HG03135 (cell line): ENCODE results near the gene INTS12.
"Not testable (repeated sequence)": the region's sequence is repeated elsewhere in the genome, so short reads cannot be mapped to it uniquely, and the experiment has no call there.

Source experiments
- ATAC-seq: cut with Tn5 transposase; IDR thresholded peaks from one replicate; pipeline ENCODE4 v1.9.1; 2021; ENCODE audit warnings: mild to moderate bottlenecking, moderate library complexity; ENCODE audit not compliant: unreplicated experiment

Gene INTS12

GRCh38 chr4:105708181-105709080 is at the start of gene INTS12, which contains the start of gene GSTCD:
Gene INTS12 (minus strand): TSS chr4:105708689. CDS start chr4:105700005, 8,684 bp downstream.
Gene GSTCD (plus strand): TSS chr4:105708784. CDS start chr4:105717614, 8,830 bp downstream.
- ATAC-seq: peak; percentile 77

GRCh38 chr4:105755375-105755774 is 46.9 kb upstream of the INTS12 start:
- no peak for ATAC-seq

- no peak for ATAC-seq
Measured at GRCh38 chr4:105753361-105753760, 44.9 kb upstream of the INTS12 start.

DNA sequence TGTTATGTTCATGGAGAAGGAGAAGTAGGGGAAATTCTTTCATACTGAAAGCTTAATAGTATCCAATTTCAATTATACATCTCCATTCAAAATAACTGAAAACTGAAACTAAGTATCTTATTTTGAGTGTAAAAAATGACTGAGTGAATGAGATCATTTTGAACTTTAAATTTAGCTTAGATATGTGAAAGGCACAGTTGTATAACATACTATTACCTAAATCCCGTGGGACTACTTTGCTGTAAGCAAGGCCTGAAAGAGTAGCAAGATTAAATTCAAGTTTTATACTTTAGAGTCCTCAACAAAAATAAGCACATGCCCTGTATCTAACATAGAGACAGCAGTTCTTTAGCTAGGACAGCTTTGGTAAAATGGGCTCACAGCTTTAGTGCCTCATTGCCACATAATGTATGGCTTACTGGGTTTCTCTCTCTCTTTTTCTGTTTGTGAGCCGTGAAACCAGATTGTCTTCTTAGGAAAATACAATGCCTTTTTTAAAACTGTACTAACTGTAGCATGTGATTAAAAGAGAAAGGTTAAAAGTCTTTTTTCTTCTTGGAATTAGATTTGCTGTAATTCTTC is 43.3 kb upstream of the INTS12 start:
- ATAC-seq: no peak

- no peak for ATAC-seq
Measured at GRCh38 chr4:105748222-105748621, 39.7 kb upstream of the INTS12 start.

- ATAC-seq: no peak
Measured at GRCh38 chr4:105741548-105741947, 33.1 kb upstream of the INTS12 start.

DNA sequence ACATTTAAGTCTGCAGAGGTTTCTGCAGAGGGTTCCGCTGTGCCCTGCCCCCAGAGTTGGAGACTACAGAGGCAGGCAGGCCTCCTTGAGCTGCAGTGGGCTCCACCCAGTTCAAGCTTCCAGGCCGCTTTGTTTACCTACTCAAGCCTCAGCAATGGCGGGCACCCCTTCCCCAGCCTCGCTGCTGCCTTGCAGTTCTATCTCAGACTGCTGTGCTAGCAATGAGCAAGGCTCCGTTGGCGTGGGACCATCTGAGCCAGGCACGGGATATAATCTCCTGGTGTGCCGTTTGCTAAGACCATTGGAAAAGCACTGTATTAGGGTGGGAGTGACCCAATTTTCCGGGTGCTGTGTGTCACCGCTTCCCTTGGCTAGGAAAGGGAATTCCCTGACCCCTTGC is 26.7 kb upstream of the INTS12 start:
- not testable (repeated sequence) for ATAC-seq

DNA sequence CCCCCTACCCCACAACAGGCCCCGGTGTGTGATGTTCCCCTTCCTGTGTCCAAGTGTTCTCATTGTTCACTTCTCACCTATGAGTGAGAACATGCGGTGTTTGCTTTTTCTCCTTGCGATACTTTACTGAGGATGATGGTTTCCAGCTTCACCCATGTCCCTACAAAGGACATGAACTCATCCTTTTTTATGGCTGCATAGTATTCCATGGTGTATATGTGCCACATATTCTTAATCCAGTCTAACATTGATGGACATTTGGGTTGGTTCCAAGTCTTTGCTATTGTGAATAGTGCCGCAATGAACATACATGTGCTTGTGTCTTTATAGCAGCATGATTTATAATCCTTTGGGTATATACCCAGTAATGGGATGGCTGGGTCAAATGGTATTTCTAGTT is 21.4 kb upstream of the INTS12 start:
- ATAC-seq: not testable (repeated sequence)

- ATAC-seq: no peak
Measured at GRCh38 chr4:105725623-105726022, 17.1 kb upstream of the INTS12 start.

GRCh38 chr4:105719204-105719603 is 10.7 kb upstream of the INTS12 start:
- no peak for ATAC-seq

GRCh38 chr4:105715692-105716278 is 7.3 kb upstream of the INTS12 start:
- no peak for ATAC-seq

- no peak for ATAC-seq
Measured at GRCh38 chr4:105714932-105715331, 6.4 kb upstream of the INTS12 start.

DNA sequence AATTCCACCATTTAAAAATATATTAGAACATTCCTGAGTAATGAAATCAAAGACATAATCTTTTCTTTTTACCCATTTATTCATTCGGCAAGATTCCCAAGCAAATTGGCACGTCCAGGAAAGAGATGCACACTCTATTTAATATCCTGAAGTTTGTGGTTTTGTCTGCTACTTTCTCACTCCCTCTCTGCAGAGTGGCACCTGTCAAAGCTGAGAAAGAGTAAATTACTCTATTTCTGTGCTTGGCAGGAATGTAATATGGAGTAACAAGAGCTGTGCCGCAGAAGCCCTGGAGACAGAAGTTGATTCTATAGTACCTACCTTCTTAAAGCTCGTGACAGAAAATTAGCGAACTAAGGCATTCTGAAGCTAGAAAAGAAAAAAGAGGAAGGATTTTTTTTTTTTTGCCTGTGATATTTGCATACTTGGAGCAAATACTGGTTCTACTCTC is 5.6 kb upstream of the INTS12 start:
- peak; percentile 66 for ATAC-seq

DNA sequence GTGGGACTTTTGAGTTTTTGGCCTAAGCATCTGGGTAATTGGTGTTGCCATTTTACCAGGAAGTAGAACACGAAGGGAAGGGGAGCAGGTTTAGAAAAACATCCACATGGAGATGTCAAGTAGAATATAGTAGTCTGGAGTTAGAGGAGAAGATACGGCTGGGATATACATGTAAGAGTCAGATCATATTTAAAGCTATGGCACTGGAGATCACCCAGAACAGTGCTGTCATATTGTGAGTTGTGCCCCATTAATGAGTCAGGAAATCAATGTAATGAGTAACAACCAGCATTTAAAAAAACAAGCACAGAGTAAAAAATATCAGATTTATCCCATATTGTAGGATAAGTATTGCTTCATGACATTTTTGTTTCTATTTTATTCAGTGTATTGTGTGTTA is 4.3 kb upstream of the INTS12 start:
- ATAC-seq: no peak

GRCh38 chr4:105710678-105711077 is 2.2 kb upstream of the INTS12 start:
- ATAC-seq: no peak

- no peak for ATAC-seq
Measured at GRCh38 chr4:105710012-105710600, 1.6 kb upstream of the INTS12 start.

GRCh38 chr4:105709081-105709450 is 577 bp upstream of the INTS12 start:
- peak; percentile 46 for ATAC-seq

- ATAC-seq: no peak
Measured at GRCh38 chr4:105707782-105708180, 708 bp downstream of the INTS12 start.

GRCh38 chr4:105698607-105699006 is 9.9 kb downstream of the INTS12 start:
- no peak for ATAC-seq

DNA sequence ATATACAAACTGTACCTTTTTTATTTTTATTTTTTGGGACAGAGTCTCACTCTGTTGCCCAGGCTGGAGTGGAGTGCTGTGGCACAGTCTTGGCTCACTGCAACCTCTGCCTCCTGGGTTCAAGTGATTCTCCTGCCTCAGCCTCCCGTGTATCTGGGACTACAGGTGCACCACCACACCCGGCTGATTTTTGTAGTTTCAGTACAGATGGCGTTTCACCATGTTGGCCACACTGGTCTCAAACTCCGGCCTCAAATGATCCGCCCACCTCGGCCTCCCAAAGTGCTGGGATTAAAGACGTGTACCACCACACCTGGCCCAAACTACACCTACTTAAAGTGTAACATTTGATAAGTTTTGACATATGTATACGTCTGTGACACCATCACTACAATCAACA is 12.7 kb downstream of the INTS12 start:
- not testable (repeated sequence) for ATAC-seq

DNA sequence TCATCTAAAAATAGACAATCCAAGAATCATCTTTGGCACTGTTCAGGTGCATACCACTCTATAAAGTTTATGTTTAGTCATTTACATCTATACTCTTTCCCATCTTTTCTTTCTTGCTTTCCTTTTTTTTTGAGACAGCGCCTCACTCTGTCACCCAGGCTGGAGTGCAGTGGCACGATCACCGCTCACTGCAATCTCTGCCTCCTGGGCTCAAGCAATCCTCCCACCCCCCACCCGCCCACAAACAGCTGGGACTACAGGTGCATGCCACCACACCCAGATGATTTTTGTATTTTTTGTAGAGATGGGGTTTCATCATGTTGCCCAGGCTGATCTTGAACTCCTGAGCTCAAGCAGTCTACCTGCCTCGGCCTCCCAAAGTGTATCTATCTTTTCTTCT is 13.7 kb downstream of the INTS12 start:
- ATAC-seq: not testable (repeated sequence)
